ENCODE measurements around the gene NTRK2.

GRCh38 chr9:84811072-84811750 is 141.7 kb downstream of the NTRK2 start:
- TF ChIP-seq CTCF (tag by site-specific recombination; IDR thresholded peaks at IDR 0.05), result no peak
- TF ChIP-seq KLF9 (tag by site-specific recombination; IDR thresholded peaks at IDR 0.05; ENCODE audit: low read depth), result no peak
- TF ChIP-seq ZNF558 (tag by site-specific recombination; IDR thresholded peaks at IDR 0.05), result no peak
- no peak for TF ChIP-seq ZNF792 (tag by site-specific recombination; IDR thresholded peaks at IDR 0.05)
- TF ChIP-seq ZBTB7A (tag by site-specific recombination; IDR thresholded peaks at IDR 0.05; ENCODE audit: low read depth), result no peak

Measured in HEK293 (cell line).